ENCODE measurements around the gene ITGB1BP2. TPM values are rescaled to one million over a fixed set of nuclear protein-coding genes. Genes with fewer than 3 reads are reported as not detected.
"Not testable (repeated sequence)": the region's sequence is repeated elsewhere in the genome, so short reads cannot be mapped to it uniquely, and the experiment has no call there.

The ITGB1BP2 gene
- total RNA-seq, 4 donors from 2014 or later = 0.74 to 5.4 (median 1.3) TPM

DNA sequence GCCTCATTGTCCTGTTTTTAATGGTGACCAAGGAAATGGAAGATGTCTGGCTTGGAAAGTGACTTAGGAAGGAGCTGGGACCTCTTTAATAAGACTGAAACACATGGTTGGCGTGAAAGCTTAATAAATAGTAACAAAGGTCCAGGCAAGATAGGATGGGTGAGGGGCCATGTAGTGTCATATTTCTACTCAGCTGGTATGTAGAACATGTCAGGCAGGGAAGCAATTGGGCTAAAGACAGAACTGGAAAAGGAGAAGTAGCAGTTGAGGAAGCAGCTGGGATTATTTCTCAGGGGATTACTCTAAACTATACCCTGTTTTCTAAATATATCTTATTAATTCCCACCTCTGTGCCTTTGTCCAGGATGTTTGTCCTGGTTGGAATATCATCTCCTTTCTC lies 18.6 kb downstream of the ITGB1BP2 start:
- no peak for TF ChIP-seq CTCF (IDR thresholded peaks at IDR 0.05)
- no peak for ATAC-seq (ENCODE audit: low FRiP score)
- no peak for DNase-seq (ENCODE audit: low spot score)

- DNase-seq (ENCODE audit: low spot score) (no peak), ATAC-seq (ENCODE audit: low FRiP score) (no peak)
- TF ChIP-seq CTCF (IDR thresholded peaks at IDR 0.05) = no peak
Measured at GRCh38 chrX:71321731-71322130, 20.2 kb downstream of the ITGB1BP2 start.

DNA sequence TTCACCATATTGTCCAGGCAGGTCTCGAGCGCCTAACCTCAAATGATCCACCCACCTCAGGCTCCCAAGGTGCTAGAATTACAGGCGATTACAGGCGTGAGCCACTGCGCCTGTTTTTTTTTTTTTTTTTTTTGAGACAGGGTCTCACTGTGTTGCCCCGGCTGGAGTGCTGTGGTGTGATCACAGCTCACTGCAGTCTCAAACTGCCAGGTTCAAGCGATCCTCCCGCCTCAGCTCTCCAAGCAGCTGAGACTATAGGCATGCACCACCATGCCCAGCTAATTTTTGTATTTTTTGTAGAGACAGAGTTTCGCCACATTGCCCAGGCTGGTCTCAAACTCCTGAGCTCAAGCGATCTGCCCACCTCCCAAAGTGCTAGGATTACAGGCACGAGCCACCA lies 22.9 kb downstream of the ITGB1BP2 start:
- not testable (repeated sequence) for DNase-seq (ENCODE audit: low spot score); ATAC-seq (ENCODE audit: low FRiP score)

GRCh38 chrX:71326394-71326793 lies 24.8 kb downstream of the ITGB1BP2 start:
- TF ChIP-seq CTCF (IDR thresholded peaks at IDR 0.05) = no peak
- ATAC-seq (ENCODE audit: low FRiP score) (no peak), DNase-seq (ENCODE audit: low spot score) (no peak)

DNA sequence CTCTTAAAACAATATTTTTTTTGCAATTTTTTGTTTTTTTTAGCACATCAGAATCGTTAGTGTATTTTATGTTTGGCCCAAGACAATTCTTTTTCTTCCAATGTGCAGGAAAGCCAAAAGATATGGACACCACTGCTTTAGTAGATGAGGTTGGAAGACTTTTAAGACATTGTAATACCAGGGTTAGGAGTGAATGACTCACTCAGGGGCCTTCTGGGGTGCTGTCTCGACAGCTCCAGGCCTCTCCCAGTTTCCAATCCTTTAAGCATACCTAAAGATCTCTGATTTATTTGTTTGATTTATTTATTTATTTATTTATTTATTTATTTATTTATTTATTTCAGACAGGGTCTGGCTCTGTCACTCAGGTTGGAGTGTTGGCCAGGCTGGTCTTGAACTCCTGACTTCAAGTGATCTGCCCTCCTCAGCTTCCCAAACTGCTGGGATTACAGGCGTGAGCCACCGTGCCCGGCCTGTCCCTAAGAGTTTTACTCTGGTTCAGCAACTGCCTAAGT lies 47.7 kb downstream of the ITGB1BP2 start:
- not testable (repeated sequence) for DNase-seq (ENCODE audit: low spot score); ATAC-seq (ENCODE audit: low FRiP score)

DNA sequence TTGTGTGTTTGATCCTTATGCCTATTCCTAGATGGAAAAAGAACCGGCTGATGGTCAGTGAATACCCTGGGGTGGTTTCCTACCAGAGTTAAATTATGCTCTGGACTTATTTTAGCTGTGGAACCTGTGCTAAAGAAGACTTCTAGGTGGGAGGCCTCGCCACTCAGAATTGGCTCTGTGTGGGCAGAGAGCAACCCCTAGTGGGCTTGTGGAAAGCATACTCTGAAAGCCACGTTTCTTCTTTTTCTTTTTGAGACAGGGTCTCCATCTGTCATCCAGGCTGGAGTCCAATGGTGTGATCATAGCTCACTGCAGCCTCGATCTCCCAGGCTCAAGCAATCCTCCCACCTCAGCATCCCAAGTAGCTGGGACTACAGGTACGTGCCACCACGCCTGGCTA lies 48.3 kb downstream of the ITGB1BP2 start:
- DNase-seq (ENCODE audit: low spot score); ATAC-seq (ENCODE audit: low FRiP score): not testable (repeated sequence)

- not testable (repeated sequence) for DNase-seq (ENCODE audit: low spot score); ATAC-seq (ENCODE audit: low FRiP score)
Measured at GRCh38 chrX:71352439-71352838, 50.9 kb downstream of the ITGB1BP2 start.

Other genes starting within 250 kb of the ITGB1BP2 start
- 10 to 100 TPM; 34.9 to 53.4 (median 43.7) TPM for gene SNX12, start 233.4 kb upstream of the ITGB1BP2 start, total RNA-seq
- 10 to 100 TPM; 13.8 to 23.8 (median 20.1) TPM for gene FOXO4, start 205.9 kb upstream of the ITGB1BP2 start, total RNA-seq
- gene CXorf65, start 195.0 kb upstream of the ITGB1BP2 start, total RNA-seq = not detected
- gene IL2RG, start 190.2 kb upstream of the ITGB1BP2 start, total RNA-seq = 10 to 100 TPM in 3 of 4 donors, 1 to 10 TPM in 1; 8.3 to 30.9 (median 15.6) TPM
- gene MED12, start 183.2 kb upstream of the ITGB1BP2 start, total RNA-seq = 10 to 100 TPM; 29.0 to 74.4 (median 36.0) TPM
- 1 to 10 TPM in 2 of 4 donors, under 1 TPM in 2; 0.25 to 1.7 (median 0.87) TPM for gene NLGN3, start 156.9 kb upstream of the ITGB1BP2 start, total RNA-seq
- gene GJB1, start 78.5 kb upstream of the ITGB1BP2 start, total RNA-seq = under 1 TPM in 1 of 4 donors, not detected in 3; 0.31 TPM
- gene ZMYM3, start 47.6 kb upstream of the ITGB1BP2 start, total RNA-seq = 10 to 100 TPM in 2 of 4 donors, 1 to 10 TPM in 2; 3.8 to 14.8 (median 11.2) TPM
- gene NONO, start 18.1 kb upstream of the ITGB1BP2 start, total RNA-seq = 100 to 1,000 TPM; 180 to 262 (median 199) TPM
- gene TAF1, start 64.6 kb downstream of the ITGB1BP2 start, total RNA-seq = 10 to 100 TPM; 26.3 to 74.2 (median 38.2) TPM
- 100 to 1,000 TPM; 139 to 209 (median 175) TPM for gene OGT, start 231.4 kb downstream of the ITGB1BP2 start, total RNA-seq